Heart left ventricle (tissue), 16 donors: ENCODE measurements around the gene CDK6. TPM values are rescaled to one million over a fixed set of nuclear protein-coding genes. Genes with fewer than 3 reads are reported as not detected.

Experiments
- ATAC-seq, 4 donors: fragments of 200-7000 bp; cut with Tn5 transposase; one replicate each; pipeline ENCODE4 v1.9.1; 2020 to 2022; ENCODE audit warnings: moderate library complexity in 4 of 4, mild to moderate bottlenecking in 3 of 4, moderate number of reproducible peaks in 1 of 4
- DNase-seq, 5 donors: peaks; one replicate each; pipeline ENCODE4 v3.0.0-alpha.2; 2020
- H3K27ac ChIP-seq, 12 donors: fragments of 200-600 bp; sonication (generic) in 4 of 12; one replicate each; pipeline versions ENCODE4 v1.5.0 to v1.8.0; 2016 to 2022; ENCODE audit warnings: mild to moderate bottlenecking in 2 of 12
- H3K27me3 ChIP-seq, 9 donors: fragments of 200-600 bp; sonication (generic) in 2 of 9; one replicate each; pipeline versions ENCODE4 v1.5.1 to v1.8.0; 2016 to 2022; ENCODE audit warnings: mild to moderate bottlenecking in 3 of 9
- H3K36me3 ChIP-seq, 9 donors: fragments of 200-600 bp; sonication (generic) in 2 of 9; one replicate each; pipeline versions ENCODE4 v1.5.0 to v1.8.0; 2018 to 2022; ENCODE audit warnings: mild to moderate bottlenecking in 2 of 9
- H3K4me1 ChIP-seq, 12 donors: fragments of 200-600 bp; sonication (generic) in 4 of 12; one replicate each; pipeline versions ENCODE4 v1.5.0 to v1.8.0; 2016 to 2022; ENCODE audit warnings: mild to moderate bottlenecking in 3 of 12
- H3K4me3 ChIP-seq, 12 donors: fragments of 200-600 bp; sonication (generic) in 4 of 12; one replicate each; pipeline versions ENCODE4 v1.5.0 to v1.8.0; 2017 to 2022; ENCODE audit warnings: mild to moderate bottlenecking in 9 of 12, moderate library complexity in 4 of 12
- H3K9me3 ChIP-seq, 12 donors: fragments of 200-600 bp; sonication (generic) in 4 of 12; one replicate each; pipeline versions ENCODE4 v1.5.0 to v1.8.0; 2016 to 2022; ENCODE audit warnings: mild to moderate bottlenecking in 1 of 12
- CTCF ChIP-seq, 12 donors: fragments of 200-600 bp; sonication (generic) in 4 of 12; IDR thresholded peaks; one replicate each; pipeline versions ENCODE4 v1.5.0 to v1.8.0; 2018 to 2022; ENCODE audit warnings: antibody characterized with exemption in 12 of 12, mild to moderate bottlenecking in 5 of 12
- POLR2A ChIP-seq, 2 donors: fragments of 450-650 bp; IDR thresholded peaks; one replicate each; pipeline ENCODE4 v1.6.1; 2017; ENCODE audit warnings: antibody characterized with exemption in 2 of 2, mild to moderate bottlenecking in 2 of 2, moderate library complexity in 2 of 2
- WGBS, 4 donors: extraction: QIAGEN DNeasy Blood & Tissue Kit in 2 of 4; methylation state at CpG; one replicate each; pipeline versions ENCODE4 v1.1.5 to v1.1.7; 2013 to 2018; 5-methylcytosine and 5-hydroxymethylcytosine counted together
- intact Hi-C, 10 donors: fragments of 100-400 bp; cut with DNase I; formaldehyde crosslinking; loops; one replicate each; pipeline versions ENCODE4 v1.11.1 to v1.14.2; 2022
- polyA plus RNA-seq, 2 donors: library from polyadenylated mRNA; stranded (reverse); fragments of 200-250 nt; gene quantifications; one replicate each; pipeline ENCODE4 v1.2.3, GENCODE V29; 2013
- total RNA-seq, 9 donors: library from RNA; depleted of rRNA in 2 of 9; stranded (reverse); fragments of >200 nt in 2 of 9; fragmentation: NEBNext Ultra II Directional in 3 of 9; extraction: Animal tissue kit (Norgen Biotek cat#: 25700) in 3 of 9; gene quantifications; one replicate each; pipeline versions ENCODE4 v1.1.0 to v1.2.4, GENCODE V29; 2016 to 2023
- donor health status: ischemic (EF 13 %, LVEDD 7.1; RV severe dilation, severe dysfunction).
- donor health status: healthy with polysubstance abuse.
- donor health status: DM: no; HTN: yes; CAD: no.
- donor health status: DM: no; HTN: no; CAD: no.
- donor health status: ischemic (EF 25% LVEDD 6.9; RV normal size, moderate dysfunction).
- donor health status: ischemic (EF 25% LVEDD 5.7; RV mildly dilated, moderate dysfunction).
- donor health status: healthy.
- donor health status: DM: yes; HTN: yes; CAD: no.
- donor health status: ischemic (EF 35%, LVEDD 5.7; RV mildly dilated, moderate dysfunction).
- donor health status: nonischemic (EF 11% LVEDD 7.7; RV severe dilation, severe dysfunction).
- donor health status: DM: yes; HTN: yes; CAD: no.
- donor health status: PGD.
- donor health status: ischemic (EF 29% LVEDD 5.4; RV normal size, mild dysfunction).
- donor health status: nonischemic (EF 23%, LVEDD 6.1; RV moderate dilation, normal function).

Gene CDK6
- total and polyA plus RNA-seq, 11 donors: 2.2 to 40.5 (median 18.7) TPM

GRCh38 chr7:92714767-92715166, 121.6 kb downstream of the CDK6 start:
- Histone ChIP-seq H3K4me1 (peaks cover 0 to 34% (median 8%) of the 10 kb centered on the region in 12 donors), H3K27me3 (no peaks in the 10 kb centered on the region), H3K27ac (peak overlapping the region in 6 of 12 donors; percentile 9 to 91 (median 67)), H3K9me3 (no peaks in the 10 kb centered on the region), H3K36me3 (no peaks in the 10 kb centered on the region), H3K4me3 (no peak overlapping the region)
- 56 to 72% (median 61%) methylated on average over 3 of the region's 3 CpGs for WGBS, 4 donors
- ATAC-seq (peak; percentile 28 to 74 (median 60)), DNase-seq (no peak)
- no peak for TF ChIP-seq CTCF (IDR thresholded peaks at IDR 0.05)
- TF ChIP-seq POLR2A (IDR thresholded peaks at IDR 0.05): no peak
- intact Hi-C loops: loop anchor here in 3 of 10 donors (5.0 kb wide), 2 partner anchors 68 to 118 kb away; no protein-coding TSS in a partner anchor

DNA sequence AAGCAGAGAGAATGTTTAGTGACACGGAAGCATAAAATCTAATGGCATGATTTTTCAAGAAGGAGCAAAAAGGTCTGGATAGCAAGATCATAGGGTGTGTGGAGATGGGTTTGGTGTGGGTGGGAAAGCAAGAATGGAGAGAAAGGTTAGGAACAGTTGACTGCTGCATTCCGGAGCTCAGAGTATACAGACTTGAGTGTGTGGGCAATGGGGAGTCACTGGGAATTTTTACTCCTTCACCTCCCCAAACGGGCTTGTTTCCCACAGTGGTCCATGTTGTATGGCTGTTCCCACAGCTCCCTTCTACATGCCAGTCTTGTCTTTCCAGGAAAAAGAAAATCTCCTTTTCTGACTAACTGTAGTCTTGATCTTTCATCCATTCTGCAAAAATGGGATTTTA, 122.1 kb downstream of the CDK6 start:
- Histone ChIP-seq H3K4me1 (peaks cover 0 to 34% (median 8%) of the 10 kb centered on the region in 12 donors), H3K4me3 (no peak overlapping the region), H3K27ac (peak overlapping the region in 5 of 12 donors; percentile 9 to 91 (median 90)), H3K27me3 (no peaks in the 10 kb centered on the region), H3K9me3 (no peaks in the 10 kb centered on the region), H3K36me3 (no peaks in the 10 kb centered on the region)
- intact Hi-C loops: no loop called here
- no peak for ATAC-seq
- no peak for DNase-seq
- 84 to 87% (median 85%) methylated on average over 3 of the region's 3 CpGs for WGBS, 4 donors
- TF ChIP-seq CTCF (IDR thresholded peaks at IDR 0.05) (no peak), POLR2A (IDR thresholded peaks at IDR 0.05) (no peak)

- Histone ChIP-seq H3K9me3 (peaks cover 0 to 6% (median 0%) of the 10 kb centered on the region in 12 donors), H3K36me3 (peaks cover 0 to 5% (median 0%) of the 10 kb centered on the region in 9 donors)
- 88 to 95% (median 91%) methylated on average over 4 of the region's 4 CpGs for WGBS, 4 donors
Observed at GRCh38 chr7:92709912-92710311, 126.5 kb downstream of the CDK6 start.

GRCh38 chr7:92709150-92709549, 127.2 kb downstream of the CDK6 start:
- peaks cover 0 to 3% (median 0%) of the 10 kb centered on the region in 12 donors for H3K4me1 ChIP-seq
- no peak overlapping the region for H3K4me3 ChIP-seq
- WGBS, 4 donors: 92 to 96% (median 93%) methylated on average over 2 of the region's 2 CpGs
- H3K27me3 ChIP-seq: no peaks in the 10 kb centered on the region
- TF ChIP-seq POLR2A (IDR thresholded peaks at IDR 0.05): no peak
- peaks cover 0 to 6% (median 0%) of the 10 kb centered on the region in 9 donors for H3K36me3 ChIP-seq
- peaks cover 0 to 8% (median 0%) of the 10 kb centered on the region in 12 donors for H3K9me3 ChIP-seq
- ATAC-seq (no peak), DNase-seq (no peak)
- H3K27ac ChIP-seq: no peak overlapping the region
- intact Hi-C loops: no loop called here

More at GRCh38 chr7:92709912-92710311, 126.5 kb downstream of the CDK6 start:
- Histone ChIP-seq H3K4me3 (no peak overlapping the region), H3K4me1 (peaks cover 0 to 6% (median 0%) of the 10 kb centered on the region in 12 donors), H3K27me3 (no peaks in the 10 kb centered on the region), H3K27ac (no peak overlapping the region)
- no peak for TF ChIP-seq CTCF (IDR thresholded peaks at IDR 0.05)
- no peak for TF ChIP-seq POLR2A (IDR thresholded peaks at IDR 0.05)
- DNase-seq (no peak), ATAC-seq (no peak)
- intact Hi-C loops: no loop called here
